ENCODE data around the gene PLTP.

Gene PLTP

DNA sequence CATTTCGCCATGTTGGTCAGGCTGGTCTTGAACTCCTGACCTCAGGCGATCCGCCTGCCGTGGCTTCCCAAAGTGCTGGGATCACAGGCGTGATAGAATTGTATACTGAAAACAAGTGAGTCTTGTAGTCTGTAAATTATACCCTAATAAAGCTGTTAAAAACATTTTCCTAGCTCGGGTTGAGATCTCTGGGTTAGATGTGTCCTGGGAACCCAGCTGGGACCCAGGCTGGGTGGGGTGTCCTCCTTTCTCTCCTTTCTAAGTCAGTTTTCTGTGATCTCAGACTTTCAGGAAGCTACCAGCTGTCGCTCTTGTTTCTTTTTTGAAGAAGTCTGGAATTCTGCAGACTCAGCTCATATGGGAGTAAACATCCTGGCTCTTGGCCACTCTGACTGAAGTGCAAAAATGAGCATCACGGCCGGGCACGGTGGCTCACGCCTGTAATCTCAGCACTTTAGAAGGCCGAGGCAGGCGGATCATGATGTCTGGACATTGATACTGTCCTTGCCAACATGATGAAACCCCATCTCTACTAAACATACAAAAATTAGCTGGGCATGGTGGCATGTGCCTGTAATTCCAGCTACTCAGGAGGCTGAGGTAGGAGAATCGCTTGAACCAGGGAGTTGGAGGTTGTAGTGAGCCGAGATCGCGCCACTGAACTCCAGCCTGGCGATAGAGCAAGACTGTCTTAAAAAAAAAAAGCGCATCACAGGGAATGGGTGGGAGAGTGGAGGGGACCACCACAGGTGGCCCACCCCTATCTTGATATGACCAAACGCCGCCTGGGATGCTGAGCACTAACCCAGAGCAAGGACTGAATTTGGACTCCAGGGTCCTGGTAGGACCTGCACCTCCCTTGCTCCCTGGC is 12.7 kb upstream of the PLTP start:
- TF ChIP-seq, protein P1, sequence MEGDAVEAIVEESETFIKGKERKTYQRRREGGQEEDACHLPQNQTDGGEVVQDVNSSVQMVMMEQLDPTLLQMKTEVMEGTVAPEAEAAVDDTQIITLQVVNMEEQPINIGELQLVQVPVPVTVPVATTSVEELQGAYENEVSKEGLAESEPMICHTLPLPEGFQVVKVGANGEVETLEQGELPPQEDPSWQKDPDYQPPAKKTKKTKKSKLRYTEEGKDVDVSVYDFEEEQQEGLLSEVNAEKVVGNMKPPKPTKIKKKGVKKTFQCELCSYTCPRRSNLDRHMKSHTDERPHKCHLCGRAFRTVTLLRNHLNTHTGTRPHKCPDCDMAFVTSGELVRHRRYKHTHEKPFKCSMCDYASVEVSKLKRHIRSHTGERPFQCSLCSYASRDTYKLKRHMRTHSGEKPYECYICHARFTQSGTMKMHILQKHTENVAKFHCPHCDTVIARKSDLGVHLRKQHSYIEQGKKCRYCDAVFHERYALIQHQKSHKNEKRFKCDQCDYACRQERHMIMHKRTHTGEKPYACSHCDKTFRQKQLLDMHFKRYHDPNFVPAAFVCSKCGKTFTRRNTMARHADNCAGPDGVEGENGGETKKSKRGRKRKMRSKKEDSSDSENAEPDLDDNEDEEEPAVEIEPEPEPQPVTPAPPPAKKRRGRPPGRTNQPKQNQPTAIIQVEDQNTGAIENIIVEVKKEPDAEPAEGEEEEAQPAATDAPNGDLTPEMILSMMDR (IDR thresholded peaks at IDR 0.05; ENCODE audit: unreplicated experiment in 3 of 3) = no peak
- Mint-ChIP-seq H3K4me1 (peaks cover 46% of the 10 kb centered on the region), H3K27me3 (ENCODE audit: low read depth) (no peaks in the 10 kb centered on the region), H3K9me3 (no peaks in the 10 kb centered on the region), H3K27ac (peak overlapping the region; percentile 93 to 97 (median 96)), H3K36me3 (ENCODE audit: low read depth) (no peaks in the 10 kb centered on the region), H3K4me3 (peak overlapping the region; percentile 54 to 69 (median 64))

DNA sequence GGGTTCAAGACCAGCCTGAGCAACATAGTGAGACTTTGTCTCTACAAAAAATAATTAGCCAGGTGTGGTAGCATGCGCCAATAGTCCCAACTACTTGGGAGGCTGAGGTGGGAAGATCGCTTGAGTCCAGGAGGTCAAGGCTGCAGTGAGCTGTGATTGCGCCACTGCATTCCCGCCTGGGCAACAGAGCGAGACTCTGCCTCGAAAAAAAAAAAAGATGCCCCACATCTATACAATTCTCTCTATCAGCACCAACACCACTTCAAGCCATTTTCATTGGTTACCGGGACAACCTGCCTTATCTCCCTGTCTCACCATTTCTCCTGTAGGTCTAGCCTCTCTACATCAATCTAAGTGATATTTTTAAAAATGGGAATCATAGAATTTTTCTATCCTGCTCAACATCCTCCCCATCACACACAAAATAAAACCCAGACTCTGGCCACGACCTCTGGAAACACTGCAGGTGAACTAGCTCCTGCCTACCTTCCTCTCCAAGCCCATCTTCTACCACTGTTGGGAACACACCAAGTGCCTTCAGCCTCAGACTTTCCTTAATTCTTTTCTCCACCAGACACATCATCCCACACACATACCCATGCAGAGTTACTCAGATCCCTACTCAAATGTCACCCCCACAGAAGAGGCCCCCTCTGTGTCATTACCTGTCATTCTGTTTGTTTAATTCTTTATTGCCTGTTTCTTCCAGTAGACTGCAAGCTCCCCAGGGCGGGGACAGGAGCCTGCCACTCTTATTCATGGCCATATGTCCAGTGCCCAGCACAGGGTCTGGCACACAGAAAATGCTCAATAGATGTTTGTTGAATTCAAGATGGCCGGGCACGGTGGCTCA is 9.6 kb upstream of the PLTP start:
- H3K4me1 Mint-ChIP-seq = peaks cover 62% of the 10 kb centered on the region
- H3K27me3 Mint-ChIP-seq (ENCODE audit: low read depth) = no peaks in the 10 kb centered on the region
- no peaks in the 10 kb centered on the region for H3K9me3 Mint-ChIP-seq

DNA sequence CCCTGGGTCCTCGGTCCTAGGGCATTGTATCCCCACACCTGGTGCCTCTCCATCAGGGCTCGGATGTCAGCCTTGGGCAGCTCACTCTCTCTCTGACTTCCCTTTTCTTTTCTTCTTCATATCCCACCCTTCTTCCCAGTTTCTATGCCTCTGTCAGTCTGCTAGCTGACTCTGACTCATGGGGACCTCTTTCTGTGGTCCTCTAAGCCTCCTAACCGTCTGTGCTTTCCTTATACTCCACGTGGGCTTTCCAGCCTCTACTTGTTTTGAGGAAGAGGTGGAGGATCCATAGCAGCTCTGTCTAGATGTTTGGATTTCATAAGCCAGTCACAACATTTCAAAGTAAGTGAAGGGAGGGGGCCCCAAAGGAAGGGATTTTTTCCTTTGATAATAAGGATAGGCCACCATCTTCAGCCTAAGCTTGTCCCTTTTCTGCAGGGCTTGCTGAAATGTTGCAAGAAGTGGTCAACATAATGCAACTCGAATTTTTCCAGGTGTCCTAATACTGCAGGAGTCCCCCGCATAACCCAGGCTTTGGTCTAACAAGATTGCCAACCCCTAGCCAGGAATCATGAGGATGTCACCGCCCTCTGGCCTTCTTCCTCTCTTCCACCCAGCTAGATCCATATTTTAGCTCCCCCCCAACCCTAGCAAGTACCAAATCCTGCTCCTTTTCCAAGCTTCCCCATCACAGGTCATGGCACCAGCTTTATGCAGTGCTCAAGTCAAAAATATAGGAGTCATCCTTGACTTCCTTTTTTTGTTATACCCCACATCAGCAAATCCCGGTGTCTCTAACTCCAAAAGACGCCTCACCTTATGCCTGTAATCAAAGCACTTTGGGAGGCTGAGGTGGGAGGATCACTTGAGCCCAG is 8.7 kb upstream of the PLTP start:
- Mint-ChIP-seq H3K4me3 (peak overlapping the region; percentile 58 to 79 (median 63)), H3K36me3 (ENCODE audit: low read depth) (no peaks in the 10 kb centered on the region), H3K27me3 (ENCODE audit: low read depth) (no peaks in the 10 kb centered on the region), H3K9me3 (no peaks in the 10 kb centered on the region), H3K27ac (peak overlapping the region; percentile 95 to 96 (median 95)), H3K4me1 (peaks cover 61% of the 10 kb centered on the region)
- TF ChIP-seq, protein P1 (IDR thresholded peaks at IDR 0.05; ENCODE audit: unreplicated experiment in 3 of 3) = no peak

More for the DNA sequence above, 9.6 kb upstream of the PLTP start:
- Mint-ChIP-seq H3K36me3 (ENCODE audit: low read depth) (no peaks in the 10 kb centered on the region), H3K4me3 (peak overlapping the region; percentile 18 to 66 (median 24)), H3K27ac (peak overlapping the region; percentile 95 to 96 (median 95))
- TF ChIP-seq, protein P1 (IDR thresholded peaks at IDR 0.05; ENCODE audit: unreplicated experiment in 3 of 3) = no peak

DNA sequence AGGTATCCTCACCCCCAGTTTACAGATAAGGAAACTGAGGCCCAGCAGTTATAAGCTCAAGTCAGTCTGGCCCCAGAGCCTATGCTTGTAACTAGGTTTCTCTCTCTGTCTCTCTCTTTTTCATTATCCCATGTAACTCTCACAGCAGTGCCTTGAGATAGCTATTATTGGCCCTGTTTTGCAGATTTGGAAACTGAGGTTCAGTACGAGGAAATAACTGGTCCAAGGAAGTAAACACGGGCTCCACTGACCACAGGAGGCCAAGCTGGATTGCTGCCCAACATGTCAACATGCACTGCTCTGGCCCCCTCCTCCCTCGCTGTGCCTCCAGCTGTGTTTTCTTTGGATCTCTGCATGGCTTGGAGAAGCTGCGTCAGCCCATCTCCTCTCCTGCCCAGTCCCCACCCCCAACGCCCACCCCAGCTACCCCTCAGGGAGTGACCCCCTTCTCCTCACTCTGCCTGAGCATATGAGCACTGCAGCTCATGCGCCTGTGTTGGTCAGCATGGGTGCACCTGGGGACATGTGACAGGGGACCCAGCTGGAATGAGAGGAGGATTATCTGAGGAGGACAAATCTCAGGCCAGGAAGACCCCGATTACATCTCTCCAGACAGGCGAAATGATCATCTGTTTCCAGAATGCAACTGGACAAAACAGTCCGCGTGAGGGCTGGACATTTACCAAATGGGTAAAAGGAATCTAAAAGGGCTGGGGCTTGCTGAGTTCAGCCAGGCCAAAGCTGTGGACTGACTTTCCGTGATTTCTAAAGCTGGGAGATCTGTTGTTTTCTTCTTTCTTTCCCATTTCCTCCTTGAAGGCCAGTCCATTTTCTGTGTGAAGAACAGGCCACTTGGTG is 7.8 kb upstream of the PLTP start:
- Mint-ChIP-seq H3K27me3 (ENCODE audit: low read depth) (no peaks in the 10 kb centered on the region), H3K36me3 (ENCODE audit: low read depth) (no peaks in the 10 kb centered on the region), H3K9me3 (no peaks in the 10 kb centered on the region), H3K4me1 (peaks cover 52% of the 10 kb centered on the region), H3K27ac (peak overlapping the region; percentile 95 to 96 (median 95)), H3K4me3 (peak overlapping the region; percentile 58 to 79 (median 63))
- TF ChIP-seq, protein P1 (IDR thresholded peaks at IDR 0.05; ENCODE audit: unreplicated experiment in 3 of 3) = no peak

Data from nephron (organoid).